COLO829 (cell line): Measurements from ENCODE around the gene ZNF45.
"Not testable (repeated sequence)": the region's sequence is repeated elsewhere in the genome, so short reads cannot be mapped to it uniquely, and the experiment has no call there.

ENCODE experiments used
- DNase-seq: peaks from one replicate; pipeline ENCODE4 v3.0.0; 2012; ENCODE audit warnings: low spot score

Gene ZNF45

GRCh38 chr19:43913383-43913782, 21.7 kb downstream of the ZNF45 start:
- no peak for DNase-seq

GRCh38 chr19:43910884-43911283, 24.2 kb downstream of the ZNF45 start:
- DNase-seq: no peak

- no peak for DNase-seq
These were observed 26.4 kb downstream of the ZNF45 start for GRCh38 chr19:43908659-43909058.

GRCh38 chr19:43906774-43907173, 28.3 kb downstream of the ZNF45 start:
- DNase-seq: no peak

GRCh38 chr19:43905897-43906296, 29.2 kb downstream of the ZNF45 start:
- no peak for DNase-seq

- DNase-seq: no peak
These were observed 32.7 kb downstream of the ZNF45 start for GRCh38 chr19:43902399-43902798.

- DNase-seq: peak; percentile 47
These were observed 33.4 kb downstream of the ZNF45 start for GRCh38 chr19:43901395-43902390.

GRCh38 chr19:43895727-43896308, 39.3 kb downstream of the ZNF45 start:
- no peak for DNase-seq

GRCh38 chr19:43883864-43884263, 51.2 kb downstream of the ZNF45 start, which contains the start of gene ZNF404:
TSS of gene ZNF404 (minus strand) at chr19:43883964.
- DNase-seq: no peak

- no peak for DNase-seq
These were observed 54.6 kb downstream of the ZNF45 start for GRCh38 chr19:43880483-43880882.

- DNase-seq: no peak
These were observed 62.3 kb downstream of the ZNF45 start for GRCh38 chr19:43872547-43873336.

- DNase-seq: not testable (repeated sequence)
These were observed 68.2 kb downstream of the ZNF45 start for GRCh38 chr19:43866923-43867322.
